ENCODE data around the gene TMOD3. TPM values are rescaled to one million over a fixed set of nuclear protein-coding genes. Genes with fewer than 3 reads are reported as not detected.

Gene TMOD3
- total and polyA plus RNA-seq, 2 donors (not counting 3 experiments of a cell fraction or from before 2014, with no cell fraction given) = 10.4 to 64.3 TPM

DNA sequence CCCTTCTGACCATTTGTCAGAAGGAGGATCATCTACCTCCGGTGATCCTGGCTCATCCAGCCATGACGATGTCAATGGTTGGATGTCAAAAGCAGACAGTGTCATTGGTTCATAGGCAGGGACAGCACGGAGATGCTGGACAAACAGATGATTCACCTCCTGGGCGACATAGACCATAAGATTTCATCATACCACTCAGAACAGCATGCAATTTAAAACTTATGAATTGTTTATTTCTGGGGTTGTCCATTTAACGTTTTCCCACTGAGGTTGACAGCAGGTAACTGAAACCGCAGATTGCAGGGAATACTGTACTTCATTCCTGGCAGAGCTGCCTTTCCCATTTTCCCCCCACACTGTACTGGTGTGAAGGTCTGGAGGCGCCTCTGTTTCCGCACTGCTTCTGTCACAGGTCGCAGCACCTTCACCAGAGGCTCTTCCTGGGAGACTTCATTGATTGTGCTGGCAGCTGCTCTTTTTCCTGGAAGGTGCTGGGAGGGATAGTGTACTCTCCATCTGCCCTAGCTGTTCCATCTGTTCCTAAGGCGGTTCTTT, 32.5 kb upstream of the TMOD3 start:
- FAIRE-seq (no peak), DNase-seq (ENCODE audit: low read depth, low spot score) (no peak)
- dilution Hi-C loops (cut with MboI; ENCODE audit: extremely low pct_ligation_motif_present, low sequenced_read_pairs) (no loop called here), intact Hi-C loops (cut with micrococcal nuclease) (no loop called here)
- no peak for TF ChIP-seq EZH2 (IDR thresholded peaks at IDR 0.05; ENCODE audit: borderline replicate concordance, low read depth, low read length, severe bottlenecking)
- TF ChIP-seq GATA2 (IDR thresholded peaks at IDR 0.05; ENCODE audit: insufficient read depth, insufficient read length, low read depth, low read length) = no peak
- ChIA-PET CTCF (interaction anchor here (0.8 to 1.6 kb wide), 2 partner anchors 20 to 147 kb away, joined by 3 to 5 read pairs; no protein-coding TSS in a partner anchor), POLR2A (no interaction called here)
- Histone ChIP-seq H3K9me1 (replicated peaks; ENCODE audit: control insufficient read depth, extremely low read depth, insufficient read depth, low read length) (no peaks in the 10 kb centered on the region), H3K36me3 (ENCODE audit: control insufficient read depth in 2 of 2, extremely low read depth in 1 of 2, insufficient read depth in 2 of 2, low read length in 2 of 2) (no peaks in the 10 kb centered on the region), H4K20me1 (replicated peaks; ENCODE audit: control insufficient read depth, extremely low read depth, insufficient read depth, low read length) (no peaks in the 10 kb centered on the region), H2AFZ (ENCODE audit: low read depth, low read length) (no peak overlapping the region), H3K4me1 (ENCODE audit: control insufficient read depth, extremely low read depth, insufficient read depth, low read length) (no peaks in the 10 kb centered on the region), H3K27me3 (ENCODE audit: control insufficient read depth in 2 of 2, insufficient read depth in 2 of 2, low read length in 2 of 2) (no peaks in the 10 kb centered on the region), H3K9ac (replicated peaks; ENCODE audit: extremely low read depth, insufficient read depth, low read length) (no peak overlapping the region), H3K27ac (ENCODE audit: insufficient read depth, low read depth, low read length) (no peak overlapping the region), H3K79me2 (ENCODE audit: control insufficient read depth, insufficient read depth, low read length) (no peaks in the 10 kb centered on the region), H3K9me3 (replicated peaks; ENCODE audit: control insufficient read depth, insufficient read depth, low read length) (no peaks in the 10 kb centered on the region), H3K4me2 (ENCODE audit: insufficient read depth, low read length) (no peak overlapping the region), H3K4me3 (replicated peaks in 1 of 3; ENCODE audit: insufficient read depth in 1 of 3, low read depth in 1 of 3, low read length in 3 of 3) (no peak overlapping the region)
- no TSS peak for BruUV-seq (replicated peaks)

DNA sequence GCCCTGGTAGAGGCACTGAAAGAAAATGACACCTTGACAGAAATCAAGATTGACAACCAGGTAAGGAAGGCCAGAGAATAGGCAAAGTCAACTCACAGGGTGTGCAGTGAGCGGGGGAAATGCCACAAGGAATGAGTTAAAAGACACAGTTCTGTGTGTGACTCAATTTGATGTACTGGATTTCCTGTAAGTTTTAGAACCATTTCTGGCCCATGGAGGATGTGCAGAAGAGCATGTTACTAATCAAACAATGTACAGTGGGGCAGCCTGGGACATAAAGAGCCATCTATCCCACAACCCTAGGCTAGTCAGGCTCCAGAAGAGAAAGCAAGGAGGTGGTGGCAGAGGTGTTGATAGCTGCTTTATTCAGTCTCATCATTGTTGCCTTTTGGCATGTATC, 31.2 kb upstream of the TMOD3 start:
- Histone ChIP-seq H3K9me3 (replicated peaks; ENCODE audit: control insufficient read depth, insufficient read depth, low read length) (no peaks in the 10 kb centered on the region), H3K27ac (ENCODE audit: insufficient read depth, low read depth, low read length) (no peak overlapping the region), H3K27me3 (ENCODE audit: control insufficient read depth in 2 of 2, insufficient read depth in 2 of 2, low read length in 2 of 2) (no peaks in the 10 kb centered on the region), H3K4me2 (ENCODE audit: insufficient read depth, low read length) (no peak overlapping the region), H2AFZ (ENCODE audit: low read depth, low read length) (no peak overlapping the region), H3K79me2 (ENCODE audit: control insufficient read depth, insufficient read depth, low read length) (no peaks in the 10 kb centered on the region), H3K4me3 (replicated peaks in 1 of 3; ENCODE audit: insufficient read depth in 1 of 3, low read depth in 1 of 3, low read length in 3 of 3) (no peak overlapping the region), H3K9ac (replicated peaks; ENCODE audit: extremely low read depth, insufficient read depth, low read length) (no peak overlapping the region), H3K36me3 (ENCODE audit: control insufficient read depth in 2 of 2, extremely low read depth in 1 of 2, insufficient read depth in 2 of 2, low read length in 2 of 2) (no peaks in the 10 kb centered on the region), H3K9me1 (replicated peaks; ENCODE audit: control insufficient read depth, extremely low read depth, insufficient read depth, low read length) (no peaks in the 10 kb centered on the region), H3K4me1 (ENCODE audit: control insufficient read depth, extremely low read depth, insufficient read depth, low read length) (no peaks in the 10 kb centered on the region), H4K20me1 (replicated peaks; ENCODE audit: control insufficient read depth, extremely low read depth, insufficient read depth, low read length) (no peaks in the 10 kb centered on the region)
- BruUV-seq (replicated peaks) = no TSS peak
- intact Hi-C loops (cut with micrococcal nuclease) (no loop called here), dilution Hi-C loops (cut with MboI; ENCODE audit: extremely low pct_ligation_motif_present, low sequenced_read_pairs) (no loop called here)
- TF ChIP-seq FOS (IDR thresholded peaks at IDR 0.05; ENCODE audit: borderline replicate concordance, insufficient read depth, low read length) (no peak), MYC (IDR thresholded peaks at IDR 0.05; ENCODE audit: low read depth, low read length) (no peak), GATA2 (IDR thresholded peaks at IDR 0.05; ENCODE audit: insufficient read depth, insufficient read length, low read depth, low read length) (no peak), EZH2 (IDR thresholded peaks at IDR 0.05; ENCODE audit: borderline replicate concordance, low read depth, low read length, severe bottlenecking) (no peak)
- TF ChIP-seq, protein P1, sequence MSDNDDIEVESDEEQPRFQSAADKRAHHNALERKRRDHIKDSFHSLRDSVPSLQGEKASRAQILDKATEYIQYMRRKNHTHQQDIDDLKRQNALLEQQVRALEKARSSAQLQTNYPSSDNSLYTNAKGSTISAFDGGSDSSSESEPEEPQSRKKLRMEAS (IDR thresholded peaks at IDR 0.05; ENCODE audit: insufficient read depth, insufficient read length) = no peak
- TF ChIP-seq, protein P2, sequence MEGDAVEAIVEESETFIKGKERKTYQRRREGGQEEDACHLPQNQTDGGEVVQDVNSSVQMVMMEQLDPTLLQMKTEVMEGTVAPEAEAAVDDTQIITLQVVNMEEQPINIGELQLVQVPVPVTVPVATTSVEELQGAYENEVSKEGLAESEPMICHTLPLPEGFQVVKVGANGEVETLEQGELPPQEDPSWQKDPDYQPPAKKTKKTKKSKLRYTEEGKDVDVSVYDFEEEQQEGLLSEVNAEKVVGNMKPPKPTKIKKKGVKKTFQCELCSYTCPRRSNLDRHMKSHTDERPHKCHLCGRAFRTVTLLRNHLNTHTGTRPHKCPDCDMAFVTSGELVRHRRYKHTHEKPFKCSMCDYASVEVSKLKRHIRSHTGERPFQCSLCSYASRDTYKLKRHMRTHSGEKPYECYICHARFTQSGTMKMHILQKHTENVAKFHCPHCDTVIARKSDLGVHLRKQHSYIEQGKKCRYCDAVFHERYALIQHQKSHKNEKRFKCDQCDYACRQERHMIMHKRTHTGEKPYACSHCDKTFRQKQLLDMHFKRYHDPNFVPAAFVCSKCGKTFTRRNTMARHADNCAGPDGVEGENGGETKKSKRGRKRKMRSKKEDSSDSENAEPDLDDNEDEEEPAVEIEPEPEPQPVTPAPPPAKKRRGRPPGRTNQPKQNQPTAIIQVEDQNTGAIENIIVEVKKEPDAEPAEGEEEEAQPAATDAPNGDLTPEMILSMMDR (IDR thresholded peaks at IDR 0.05; ENCODE audit: extremely low read depth in 1 of 2, insufficient read depth in 1 of 2, low read depth in 1 of 2, low read length in 2 of 2) = no peak
- FAIRE-seq (no peak), DNase-seq (ENCODE audit: low read depth, low spot score) (no peak)
- ChIA-PET POLR2A (no interaction called here), CTCF (interaction anchor here (1.5 kb wide), 1 partner anchor 90 kb away, joined by 4 read pairs; no protein-coding TSS in a partner anchor)
